K562 (cell line): ENCODE data around the gene PSMD11. TPM values are rescaled to one million over a fixed set of nuclear protein-coding genes. Genes with fewer than 3 reads are reported as not detected.

ENCODE experiments used
- ATAC-seq: fragments of 200-7000 bp; cut with Tn5 transposase; 3 replicates; pipeline ENCODE4 v1.9.1; 2020; ENCODE audit warnings: moderate library complexity
- BruUV-seq: library from RNA; stranded (reverse); fragments of 400-500 nt; replicated peaks from 2 replicates; lab custom pipeline; 2021; lab: Mats Ljungman, UMichigan
- CTCF ChIA-PET: fragments of 300-600 bp; formaldehyde crosslinking; extraction: SDS; loops from one replicate; lab custom pipeline; 2021; ENCODE audit warnings: low intra/inter-chr PET ratio; lab: Yijun Ruan, JAX
- POLR2A ChIA-PET: fragments of 300-600, 350-650 bp; sonication (Branson Sonifier 250); formaldehyde crosslinking; extraction: SDS; loops from one replicate; lab custom pipeline; 2021; ENCODE audit warnings: antibody characterized with exemption, inconsistent platforms; lab: Yijun Ruan, JAX
- DNase-seq, 4 experiments: peaks; one replicate each; pipeline versions ENCODE4 v3.0.0 to v3.0.0-alpha.2; 2011 to 2018; ENCODE audit warnings: low spot score in 3 of 4, mixed read lengths in 3 of 4; ENCODE audit errors: extremely low read depth in 1 of 4
- FAIRE-seq: peaks from 2 replicates; lab custom pipeline; 2011; peaks lifted over from hg19 to GRCh38; lab: Jason Lieb, UNC
- H2AFZ ChIP-seq: 2 replicates; pipeline ENCODE4 v1.6.0; 2011; ENCODE audit warnings: low read depth, low read length, control low read depth, inconsistent platforms
- H3K27ac ChIP-seq: fragments of 200-600 bp; 3 replicates; pipeline ENCODE4 v1.8.0; 2011; ENCODE audit warnings: low read depth, mild to moderate bottlenecking, control low read depth, inconsistent platforms, low read length, moderate library complexity, mixed read lengths; ENCODE audit errors: extremely low read depth
- H3K27me3 ChIP-seq, 2 experiments: fragments of 300-600 bp in 1 of 2; 2 replicates in 1 of 2; 3 replicates in 1 of 2; pipeline versions ENCODE4 v1.6.0 to v1.8.0; 2011; ENCODE audit warnings: inconsistent platforms in 2 of 2, low read length in 2 of 2, mild to moderate bottlenecking in 1 of 2, mixed read lengths in 1 of 2, moderate library complexity in 1 of 2; ENCODE audit not compliant: control insufficient read depth in 2 of 2, insufficient read depth in 2 of 2
- H3K36me3 ChIP-seq: fragments of 300-600 bp; 3 replicates; pipeline ENCODE4 v1.8.0; 2011; ENCODE audit warnings: mild to moderate bottlenecking, low read length, inconsistent platforms; ENCODE audit not compliant: control insufficient read depth, insufficient read depth
- H3K4me1 ChIP-seq, 2 experiments: fragments of 200-600 bp in 1 of 2; replicated peaks in 1 of 2; 2 replicates in 1 of 2; 3 replicates in 1 of 2; pipeline versions ENCODE4 v1.5.1 to v1.8.0; 2011; ENCODE audit warnings: inconsistent platforms in 2 of 2, low read length in 2 of 2, mild to moderate bottlenecking in 1 of 2, mixed read lengths in 1 of 2, moderate library complexity in 1 of 2; ENCODE audit not compliant: control insufficient read depth in 2 of 2, insufficient read depth in 2 of 2
- H3K4me2 ChIP-seq: 2 replicates; pipeline ENCODE4 v1.6.1; 2011; ENCODE audit warnings: low read length, control low read depth, inconsistent platforms, mixed read lengths; ENCODE audit not compliant: insufficient read depth
- H3K4me3 ChIP-seq: fragments of 200-600 bp; sonication (generic), shearing (Covaris generic); 2 replicates; pipeline ENCODE4 v1.5.1; 2016; ENCODE audit warnings: control low read depth, inconsistent platforms
- H3K79me2 ChIP-seq: fragments of 200-600 bp; 3 replicates; pipeline ENCODE4 v1.8.0; 2011; ENCODE audit warnings: low read length, inconsistent platforms; ENCODE audit not compliant: control insufficient read depth, insufficient read depth
- H3K9ac ChIP-seq, 2 experiments: 2 replicates each; pipeline versions ENCODE4 v1.6.0 to v1.6.1; 2011; ENCODE audit warnings: low read depth in 2 of 2, low read length in 2 of 2, control low read depth in 1 of 2, inconsistent platforms in 1 of 2, mild to moderate bottlenecking in 1 of 2, mixed read lengths in 1 of 2; ENCODE audit not compliant: insufficient read depth in 1 of 2
- H3K9me1 ChIP-seq: one replicate; pipeline ENCODE4 v1.6.0; 2011; ENCODE audit warnings: inconsistent platforms, mild to moderate bottlenecking, low read length, moderate library complexity; ENCODE audit not compliant: control insufficient read depth, insufficient read depth
- H3K9me3 ChIP-seq: replicated peaks from 2 replicates; pipeline ENCODE4 v1.5.1; 2011; ENCODE audit warnings: low read depth, low read length, inconsistent platforms; ENCODE audit not compliant: control insufficient read depth, insufficient read depth
- H4K20me1 ChIP-seq: replicated peaks from 2 replicates; pipeline ENCODE4 v1.6.1; 2011; ENCODE audit warnings: low read length, inconsistent platforms, mixed read lengths; ENCODE audit not compliant: control insufficient read depth, insufficient read depth
- ARID1B ChIP-seq: fragments of 450-650 bp; IDR thresholded peaks from 2 replicates; pipeline ENCODE4 v1.6.1; 2016; ENCODE audit warnings: antibody characterized with exemption, mild to moderate bottlenecking, inconsistent platforms
- CCNT2 ChIP-seq: IDR thresholded peaks from 2 replicates; pipeline ENCODE4 v1.6.1; 2011; ENCODE audit warnings: borderline replicate concordance, low read depth, mild to moderate bottlenecking, moderate library complexity, mixed read lengths, low read length; ENCODE audit not compliant: insufficient read length; ENCODE audit errors: extremely low read depth
- MEIS2 ChIP-seq: fragments of 450-650 bp; IDR thresholded peaks from 2 replicates; pipeline ENCODE4 v1.6.1; 2014; ENCODE audit warnings: mild to moderate bottlenecking; ENCODE audit not compliant: partially characterized antibody
- WGBS: fragments of 100-300 bp; shearing (Covaris generic); methylation state at CpG from one replicate; pipeline ENCODE4 v1.1.6; 2016; ENCODE audit warnings: low coverage, mixed read lengths; ENCODE audit not compliant: insufficient coverage; ENCODE audit errors: missing lambda C conversion rate; 5-methylcytosine and 5-hydroxymethylcytosine counted together
- in situ Hi-C: fragments of 300-500 bp; cut with MboI; formaldehyde crosslinking; loops from 4 replicates; pipeline ENCODE4 v1.15.0; 2018; ENCODE audit warnings: inconsistent platforms, mixed read lengths
- intact Hi-C: fragments of 100-400 bp; cut with micrococcal nuclease; formaldehyde crosslinking; loops from 2 replicates; pipeline ENCODE4 v1.14.2; 2022
- polyA plus RNA-seq, 8 experiments: library from polyadenylated mRNA; depleted of rRNA in 4 of 8; stranded (reverse) in 5 of 8; unstranded in 3 of 8; fragments of >200 nt; fragmentation: Nextera tagmentation in 2 of 8; fragmentation: Illumina TruSeq in 1 of 8; extraction: Ambion mirVana in 2 of 8; extraction: Trizol in 1 of 8; gene quantifications; 2 replicates each; pipeline versions ENCODE4 v1.2.1 to v1.2.3, GENCODE V29; 2011 to 2014; ENCODE audit warnings: inconsistent platforms in 1 of 8, missing spikeins in 1 of 8
- total RNA-seq, 7 experiments: library from RNA; depleted of rRNA in 6 of 7; stranded (reverse); fragments of >200 nt in 6 of 7; fragmentation: Illumina TruSeq in 2 of 7; extraction: Trizol in 2 of 7; gene quantifications; 2 replicates each; pipeline versions ENCODE4 v1.2.1 to v1.2.3, GENCODE V29; 2011 to 2021; ENCODE audit warnings: low replicate concordance in 1 of 7
- TF ChIP-seq, protein P1 (sequence below): fragments of 450-650 bp; IDR thresholded peaks from 2 replicates; pipeline ENCODE4 v1.7.0; 2016; ENCODE audit warnings: borderline replicate concordance
- TF ChIP-seq, protein P2 (sequence below): IDR thresholded peaks from 3 replicates; pipeline ENCODE4 v1.6.1; 2011; ENCODE audit warnings: borderline replicate concordance, mild to moderate bottlenecking, moderate library complexity; ENCODE audit not compliant: insufficient read length; ENCODE audit errors: extremely low read depth

PSMD11 gene
- total and polyA plus RNA-seq, 9 of the 15 experiments (the other 6 are each of a cell fraction or from before 2014, with no cell fraction given), result 104 to 378 (median 158) TPM

DNA sequence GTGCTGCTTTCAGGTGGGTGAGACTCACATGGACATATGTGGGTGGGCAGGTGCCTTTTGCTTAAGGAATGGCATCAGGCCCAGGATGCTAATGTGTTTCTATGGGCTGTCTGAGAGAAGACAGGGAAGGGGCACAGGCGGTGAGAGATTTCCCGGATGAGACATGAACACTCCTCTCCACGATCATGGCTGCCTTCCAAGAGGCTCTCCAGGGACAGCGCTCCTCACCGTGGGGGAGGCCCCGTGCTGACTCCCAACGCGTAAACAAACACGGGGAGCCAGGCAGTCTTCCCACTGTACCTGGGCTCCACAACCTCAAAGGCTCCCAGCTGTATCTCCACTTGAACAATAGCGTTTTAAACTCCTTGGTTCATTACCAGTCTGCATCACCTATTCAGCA lies 85.3 kb downstream of the PSMD11 start:
- ATAC-seq (no peak), DNase-seq (no peak), FAIRE-seq (no peak)
- intact Hi-C loops (no loop called here), in situ Hi-C loops (no loop called here)
- Histone ChIP-seq H3K9me3 (no peaks in the 10 kb centered on the region), H3K4me3 (no peak overlapping the region), H3K27ac (no peak overlapping the region), H2AFZ (no peak overlapping the region), H3K9me1 (no peaks in the 10 kb centered on the region), H3K4me2 (no peak overlapping the region), H3K79me2 (no peaks in the 10 kb centered on the region), H3K36me3 (peaks cover 2% of the 10 kb centered on the region; the same call in 1 of the 3 replicates), H3K4me1 (peaks cover 2 to 8% of the 10 kb centered on the region in 2 experiments; a peak in 2 of 5 replicates), H4K20me1 (no peaks in the 10 kb centered on the region), H3K9ac (0 out of 4 replicates have a peak overlapping the region, but pooled peaks of 1 of the 2 experiments have one; percentile 32), H3K27me3 (no peaks in the 10 kb centered on the region)
- no TSS peak for BruUV-seq
- ChIA-PET POLR2A (no interaction called here), CTCF (no interaction called here)
- 42% methylated on average over 10 of the region's 10 CpGs for WGBS
- TF ChIP-seq ARID1B (no peak), MEIS2 (no peak), CCNT2 (no peak)
- TF ChIP-seq, protein P1, sequence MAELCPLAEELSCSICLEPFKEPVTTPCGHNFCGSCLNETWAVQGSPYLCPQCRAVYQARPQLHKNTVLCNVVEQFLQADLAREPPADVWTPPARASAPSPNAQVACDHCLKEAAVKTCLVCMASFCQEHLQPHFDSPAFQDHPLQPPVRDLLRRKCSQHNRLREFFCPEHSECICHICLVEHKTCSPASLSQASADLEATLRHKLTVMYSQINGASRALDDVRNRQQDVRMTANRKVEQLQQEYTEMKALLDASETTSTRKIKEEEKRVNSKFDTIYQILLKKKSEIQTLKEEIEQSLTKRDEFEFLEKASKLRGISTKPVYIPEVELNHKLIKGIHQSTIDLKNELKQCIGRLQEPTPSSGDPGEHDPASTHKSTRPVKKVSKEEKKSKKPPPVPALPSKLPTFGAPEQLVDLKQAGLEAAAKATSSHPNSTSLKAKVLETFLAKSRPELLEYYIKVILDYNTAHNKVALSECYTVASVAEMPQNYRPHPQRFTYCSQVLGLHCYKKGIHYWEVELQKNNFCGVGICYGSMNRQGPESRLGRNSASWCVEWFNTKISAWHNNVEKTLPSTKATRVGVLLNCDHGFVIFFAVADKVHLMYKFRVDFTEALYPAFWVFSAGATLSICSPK, result no peak
- TF ChIP-seq, protein P2, sequence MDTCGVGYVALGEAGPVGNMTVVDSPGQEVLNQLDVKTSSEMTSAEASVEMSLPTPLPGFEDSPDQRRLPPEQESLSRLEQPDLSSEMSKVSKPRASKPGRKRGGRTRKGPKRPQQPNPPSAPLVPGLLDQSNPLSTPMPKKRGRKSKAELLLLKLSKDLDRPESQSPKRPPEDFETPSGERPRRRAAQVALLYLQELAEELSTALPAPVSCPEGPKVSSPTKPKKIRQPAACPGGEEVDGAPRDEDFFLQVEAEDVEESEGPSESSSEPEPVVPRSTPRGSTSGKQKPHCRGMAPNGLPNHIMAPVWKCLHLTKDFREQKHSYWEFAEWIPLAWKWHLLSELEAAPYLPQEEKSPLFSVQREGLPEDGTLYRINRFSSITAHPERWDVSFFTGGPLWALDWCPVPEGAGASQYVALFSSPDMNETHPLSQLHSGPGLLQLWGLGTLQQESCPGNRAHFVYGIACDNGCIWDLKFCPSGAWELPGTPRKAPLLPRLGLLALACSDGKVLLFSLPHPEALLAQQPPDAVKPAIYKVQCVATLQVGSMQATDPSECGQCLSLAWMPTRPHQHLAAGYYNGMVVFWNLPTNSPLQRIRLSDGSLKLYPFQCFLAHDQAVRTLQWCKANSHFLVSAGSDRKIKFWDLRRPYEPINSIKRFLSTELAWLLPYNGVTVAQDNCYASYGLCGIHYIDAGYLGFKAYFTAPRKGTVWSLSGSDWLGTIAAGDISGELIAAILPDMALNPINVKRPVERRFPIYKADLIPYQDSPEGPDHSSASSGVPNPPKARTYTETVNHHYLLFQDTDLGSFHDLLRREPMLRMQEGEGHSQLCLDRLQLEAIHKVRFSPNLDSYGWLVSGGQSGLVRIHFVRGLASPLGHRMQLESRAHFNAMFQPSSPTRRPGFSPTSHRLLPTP, result no peak
